Measurements from ENCODE around the gene PRKCQ. TPM values are rescaled to one million over a fixed set of nuclear protein-coding genes. Genes with fewer than 3 reads are reported as not detected.

The PRKCQ gene
- polyA plus RNA-seq, 2 donors, result 0.62 to 0.69 TPM

DNA sequence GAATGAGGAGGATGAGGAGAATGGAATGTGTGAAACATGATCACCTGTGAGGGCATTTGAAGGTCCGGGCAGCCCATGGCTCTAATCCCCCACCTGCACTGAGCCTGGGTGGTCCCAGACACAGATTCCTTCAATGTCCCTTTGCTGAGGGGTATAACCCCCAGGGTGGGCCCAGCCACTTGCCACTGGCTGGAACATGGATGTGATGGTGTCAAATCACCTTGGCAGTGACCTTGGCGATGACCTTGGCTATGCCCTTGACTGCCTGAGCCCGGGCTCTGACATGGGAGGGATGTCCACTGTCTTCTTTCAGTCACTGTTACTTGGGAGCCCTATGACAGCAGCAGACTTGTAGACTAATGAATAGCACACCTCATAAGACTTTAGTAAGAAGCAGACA is 44.0 kb downstream of the PRKCQ start:
- no peaks in the 10 kb centered on the region for H3K9me3 ChIP-seq (ENCODE audit: control insufficient read depth in 2 of 2, insufficient read depth in 1 of 2, low read depth in 1 of 2, low read length in 1 of 2)
- H3K4me3 ChIP-seq (ENCODE audit: low read depth in 1 of 2, low read length in 2 of 2), result no peak overlapping the region
- H3K27me3 ChIP-seq (ENCODE audit: control insufficient read depth in 1 of 2, insufficient read depth in 2 of 2, low read length in 2 of 2), result no peaks in the 10 kb centered on the region
- WGBS, 2 donors, result 90 to 91% methylated on average over 3 of the region's 3 CpGs
- no peak overlapping the region for H3K27ac ChIP-seq (ENCODE audit: low read depth in 2 of 2, low read length in 1 of 2)
- no peaks in the 10 kb centered on the region for H3K36me3 ChIP-seq (ENCODE audit: control insufficient read depth in 2 of 2, insufficient read depth in 2 of 2, low read length in 1 of 2)
- H3K4me1 ChIP-seq (ENCODE audit: control insufficient read depth in 2 of 2, insufficient read depth in 2 of 2, low read length in 1 of 2), result no peaks in the 10 kb centered on the region

DNA sequence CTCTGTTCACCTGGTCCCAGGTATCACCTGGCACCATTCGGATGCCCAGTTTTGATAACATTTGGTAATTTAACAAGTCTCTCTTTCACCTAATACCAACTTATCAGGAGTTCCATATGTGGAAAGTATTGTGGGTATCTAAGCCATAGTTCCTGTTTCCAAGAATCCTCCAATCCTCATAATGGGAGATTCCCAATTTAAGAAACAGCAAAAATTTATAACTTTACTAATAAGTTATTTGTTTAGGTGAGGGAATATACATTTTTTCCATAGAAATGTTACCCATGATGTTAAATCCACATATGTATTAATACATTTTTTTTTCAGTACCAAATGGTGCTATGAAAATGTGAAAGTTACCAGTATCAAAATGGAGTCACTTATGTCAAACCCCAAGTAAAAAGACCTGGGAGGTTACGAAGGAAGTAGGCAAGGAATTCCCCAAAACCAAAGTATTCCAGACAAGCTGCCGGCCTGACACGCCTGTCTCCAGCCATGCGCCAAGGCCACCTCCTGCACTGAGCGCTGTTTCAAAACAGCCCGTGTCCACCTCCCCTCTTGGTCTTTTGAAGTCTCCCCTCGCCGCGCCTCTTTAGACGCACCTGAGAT is 44.8 kb downstream of the PRKCQ start:
- Histone ChIP-seq H3K36me3 (ENCODE audit: control insufficient read depth in 2 of 2, insufficient read depth in 2 of 2, low read length in 1 of 2) (no peaks in the 10 kb centered on the region), H3K4me1 (ENCODE audit: control insufficient read depth in 2 of 2, insufficient read depth in 2 of 2, low read length in 1 of 2) (no peaks in the 10 kb centered on the region), H3K9me3 (ENCODE audit: control insufficient read depth in 2 of 2, insufficient read depth in 1 of 2, low read depth in 1 of 2, low read length in 1 of 2) (no peaks in the 10 kb centered on the region), H3K27ac (ENCODE audit: low read depth in 2 of 2, low read length in 1 of 2) (no peak overlapping the region), H3K27me3 (ENCODE audit: control insufficient read depth in 1 of 2, insufficient read depth in 2 of 2, low read length in 2 of 2) (no peaks in the 10 kb centered on the region), H3K4me3 (ENCODE audit: low read depth in 1 of 2, low read length in 2 of 2) (no peak overlapping the region)
- 96 to 97% methylated on average over 11 of the region's 11 CpGs for WGBS, 2 donors

DNA sequence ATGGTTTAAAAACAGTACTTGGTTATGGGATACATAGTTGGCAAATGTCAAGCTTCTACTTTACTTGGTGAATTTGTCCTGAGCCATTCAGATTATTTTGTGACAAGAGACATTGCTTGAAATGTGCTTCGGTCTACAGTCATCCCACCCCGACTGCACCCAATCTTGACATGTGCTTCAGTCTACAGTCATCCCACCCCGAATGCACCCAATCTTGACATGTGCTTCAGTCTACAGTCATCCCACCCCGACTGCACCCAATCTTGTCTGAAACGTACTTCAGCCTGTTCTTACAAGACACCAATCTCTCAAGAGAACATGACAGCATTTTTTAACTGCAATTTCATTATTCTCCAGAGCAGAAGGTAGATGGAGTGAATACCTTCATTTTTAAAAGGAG is 47.8 kb downstream of the PRKCQ start:
- H3K4me3 ChIP-seq (ENCODE audit: low read depth in 1 of 2, low read length in 2 of 2), result no peak overlapping the region
- H3K9me3 ChIP-seq (ENCODE audit: control insufficient read depth in 2 of 2, insufficient read depth in 1 of 2, low read depth in 1 of 2, low read length in 1 of 2), result no peaks in the 10 kb centered on the region
- 90% methylated on average over 5 of the region's 5 CpGs for WGBS, 2 donors
- H3K4me1 ChIP-seq (ENCODE audit: control insufficient read depth in 2 of 2, insufficient read depth in 2 of 2, low read length in 1 of 2), result peaks cover 0 to 3% of the 10 kb centered on the region in 2 donors
- no peaks in the 10 kb centered on the region for H3K27me3 ChIP-seq (ENCODE audit: control insufficient read depth in 1 of 2, insufficient read depth in 2 of 2, low read length in 2 of 2)
- no peak overlapping the region for H3K27ac ChIP-seq (ENCODE audit: low read depth in 2 of 2, low read length in 1 of 2)
- H3K36me3 ChIP-seq (ENCODE audit: control insufficient read depth in 2 of 2, insufficient read depth in 2 of 2, low read length in 1 of 2), result no peaks in the 10 kb centered on the region

DNA sequence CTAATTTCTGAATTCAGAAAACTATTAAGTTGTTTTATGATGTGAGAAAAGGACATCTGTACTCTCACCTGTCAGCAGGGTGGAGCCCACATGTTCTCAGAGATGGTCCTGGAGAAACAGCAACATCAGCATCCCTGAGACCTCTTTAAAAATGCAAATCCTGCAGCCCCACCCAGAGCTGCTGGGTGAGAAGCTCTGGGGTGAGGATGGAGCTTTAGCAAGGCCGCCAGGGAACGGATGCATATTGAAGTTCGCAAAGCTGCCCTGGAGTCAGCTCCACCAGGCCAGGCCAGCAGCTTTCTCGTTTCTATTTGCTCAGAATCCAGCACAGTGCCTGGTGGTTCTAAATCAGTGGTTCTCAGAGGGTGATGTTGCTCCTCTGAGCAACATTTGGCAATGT is 49.1 kb downstream of the PRKCQ start:
- Histone ChIP-seq H3K4me1 (ENCODE audit: control insufficient read depth in 2 of 2, insufficient read depth in 2 of 2, low read length in 1 of 2) (peaks cover 0 to 3% of the 10 kb centered on the region in 2 donors), H3K27me3 (ENCODE audit: control insufficient read depth in 1 of 2, insufficient read depth in 2 of 2, low read length in 2 of 2) (no peaks in the 10 kb centered on the region), H3K36me3 (ENCODE audit: control insufficient read depth in 2 of 2, insufficient read depth in 2 of 2, low read length in 1 of 2) (no peaks in the 10 kb centered on the region), H3K4me3 (ENCODE audit: low read depth in 1 of 2, low read length in 2 of 2) (no peak overlapping the region), H3K27ac (ENCODE audit: low read depth in 2 of 2, low read length in 1 of 2) (no peak overlapping the region), H3K9me3 (ENCODE audit: control insufficient read depth in 2 of 2, insufficient read depth in 1 of 2, low read depth in 1 of 2, low read length in 1 of 2) (no peaks in the 10 kb centered on the region)
- 86 to 88% methylated on average over 4 of the region's 4 CpGs for WGBS, 2 donors

DNA sequence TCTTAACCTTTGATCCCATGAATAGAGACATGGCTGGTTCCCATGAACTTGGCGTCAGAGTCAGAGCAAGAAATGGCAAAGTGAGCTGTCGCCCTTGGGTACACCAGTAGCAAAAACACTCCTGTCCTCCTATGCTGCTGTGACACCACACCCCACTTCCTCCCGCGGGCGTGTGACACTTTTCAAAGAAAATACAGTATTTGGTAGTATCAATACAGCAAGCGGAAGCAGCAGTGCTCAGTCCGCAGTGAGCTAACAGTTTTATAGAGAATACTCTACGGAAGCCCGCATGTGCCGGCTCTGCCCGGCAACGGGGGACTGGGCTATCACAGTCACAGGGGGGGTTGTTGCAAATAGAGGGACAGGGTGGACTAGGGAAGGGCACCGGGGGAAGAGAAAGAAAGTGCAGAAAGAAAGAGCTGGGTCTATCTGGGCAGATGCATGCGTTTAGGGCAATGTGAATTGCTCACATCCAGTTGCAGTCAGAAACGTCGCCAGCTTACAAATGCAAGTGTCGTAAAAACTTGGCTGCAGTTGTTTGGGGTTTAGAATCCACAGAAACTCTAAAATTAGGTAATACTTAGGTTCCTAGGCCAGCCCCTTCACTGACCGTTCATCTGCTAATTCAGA is 49.8 kb downstream of the PRKCQ start:
- Histone ChIP-seq H3K36me3 (ENCODE audit: control insufficient read depth in 2 of 2, insufficient read depth in 2 of 2, low read length in 1 of 2) (no peaks in the 10 kb centered on the region), H3K4me3 (ENCODE audit: low read depth in 1 of 2, low read length in 2 of 2) (no peak overlapping the region), H3K9me3 (ENCODE audit: control insufficient read depth in 2 of 2, insufficient read depth in 1 of 2, low read depth in 1 of 2, low read length in 1 of 2) (no peaks in the 10 kb centered on the region), H3K27ac (ENCODE audit: low read depth in 2 of 2, low read length in 1 of 2) (no peak overlapping the region), H3K27me3 (ENCODE audit: control insufficient read depth in 1 of 2, insufficient read depth in 2 of 2, low read length in 2 of 2) (no peaks in the 10 kb centered on the region), H3K4me1 (ENCODE audit: control insufficient read depth in 2 of 2, insufficient read depth in 2 of 2, low read length in 1 of 2) (peaks cover 0 to 3% of the 10 kb centered on the region in 2 donors)
- 78 to 81% methylated on average over 18 of the region's 18 CpGs for WGBS, 2 donors

DNA sequence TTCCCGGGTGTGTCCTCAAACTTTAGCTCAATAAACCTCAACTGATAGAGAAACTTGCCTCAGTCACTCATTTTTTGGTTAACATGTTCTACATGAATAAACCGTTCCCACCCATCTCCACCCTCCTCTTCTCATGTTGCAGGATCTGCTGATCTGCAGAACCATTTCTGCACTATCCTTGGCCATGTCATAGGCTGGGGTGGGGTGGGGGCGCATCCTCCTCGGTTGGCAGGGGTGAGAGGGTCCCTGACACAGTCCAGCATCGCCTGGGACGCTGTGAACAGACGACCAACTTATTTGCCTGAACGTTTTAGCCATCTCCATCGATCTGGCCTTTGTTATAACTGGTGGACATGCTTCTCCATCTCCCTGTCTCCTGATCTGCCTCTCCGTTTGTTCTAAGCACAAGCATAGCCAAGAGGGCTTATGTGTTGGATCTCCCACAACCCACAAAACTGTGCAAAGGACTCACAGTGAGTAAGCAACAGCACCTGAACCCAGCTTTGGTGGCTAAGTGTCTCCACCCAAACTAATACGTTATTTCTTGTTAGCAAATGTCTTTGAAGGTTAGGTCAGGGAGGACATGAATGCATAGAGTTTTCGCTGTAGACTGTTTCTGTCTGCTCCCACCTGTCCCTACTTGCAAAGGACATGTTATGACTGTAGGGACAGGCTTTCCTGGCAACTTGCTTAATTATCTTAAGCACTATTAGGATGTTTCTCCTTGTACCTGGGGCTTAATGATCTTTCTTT is 51.7 kb downstream of the PRKCQ start:
- 76 to 77% methylated on average over 12 of the region's 12 CpGs for WGBS, 2 donors
- Histone ChIP-seq H3K4me1 (ENCODE audit: control insufficient read depth in 2 of 2, insufficient read depth in 2 of 2, low read length in 1 of 2) (peaks cover 0 to 3% of the 10 kb centered on the region in 2 donors), H3K4me3 (ENCODE audit: low read depth in 1 of 2, low read length in 2 of 2) (no peak overlapping the region)

DNA sequence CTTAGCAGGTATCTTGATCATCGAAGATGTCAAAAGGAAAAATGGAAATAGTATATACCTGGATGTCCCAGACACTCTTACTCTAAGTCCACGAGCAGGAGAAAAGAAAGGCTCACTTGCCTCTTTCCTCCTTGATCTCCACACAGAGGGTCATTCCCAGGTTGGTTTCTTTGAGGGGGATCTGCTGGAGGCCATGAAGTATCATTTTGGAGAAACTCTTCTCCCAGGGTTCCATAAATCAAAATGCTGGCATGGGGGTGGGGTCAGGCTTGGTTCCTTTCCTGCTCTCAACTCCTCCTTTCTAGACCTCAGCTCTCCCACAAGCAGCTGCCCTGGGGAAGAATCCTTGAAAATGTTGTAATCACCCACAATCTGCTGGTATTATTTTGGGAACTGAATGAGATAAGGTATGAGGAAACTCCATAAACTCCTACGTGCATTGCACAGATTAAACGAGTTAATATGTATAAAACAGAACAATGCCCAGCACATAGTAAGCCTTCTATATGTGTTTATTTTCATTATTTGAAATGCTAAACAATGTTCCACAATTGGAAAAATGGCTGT is 54.4 kb downstream of the PRKCQ start:
- peaks cover 0 to 3% of the 10 kb centered on the region in 2 donors for H3K4me1 ChIP-seq (ENCODE audit: control insufficient read depth in 2 of 2, insufficient read depth in 2 of 2, low read length in 1 of 2)
- WGBS, 2 donors, result 89 to 90% methylated on average over 4 of the region's 4 CpGs

More for the DNA sequence above, 51.7 kb downstream of the PRKCQ start:
- Histone ChIP-seq H3K27ac (ENCODE audit: low read depth in 2 of 2, low read length in 1 of 2) (no peak overlapping the region), H3K9me3 (ENCODE audit: control insufficient read depth in 2 of 2, insufficient read depth in 1 of 2, low read depth in 1 of 2, low read length in 1 of 2) (no peaks in the 10 kb centered on the region), H3K36me3 (ENCODE audit: control insufficient read depth in 2 of 2, insufficient read depth in 2 of 2, low read length in 1 of 2) (no peaks in the 10 kb centered on the region), H3K27me3 (ENCODE audit: control insufficient read depth in 1 of 2, insufficient read depth in 2 of 2, low read length in 2 of 2) (no peaks in the 10 kb centered on the region)

DNA sequence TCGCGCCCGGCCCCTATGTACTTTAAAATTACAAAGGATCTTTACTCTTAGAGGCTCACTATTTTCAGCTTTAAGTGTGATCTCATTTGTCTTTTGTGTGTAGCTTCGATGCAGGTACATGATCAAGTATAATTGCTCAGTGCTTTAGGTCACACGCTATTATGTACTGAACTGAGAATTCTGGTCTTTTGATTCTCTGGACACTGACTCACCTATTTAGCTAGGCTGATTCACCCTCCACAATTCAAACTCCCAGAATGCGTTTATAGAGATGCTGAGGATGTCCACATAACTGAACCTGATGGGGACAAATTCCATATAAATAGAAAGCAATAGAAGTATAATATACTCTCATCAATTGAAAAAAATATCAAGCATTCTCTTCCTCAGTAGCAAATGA is 57.8 kb downstream of the PRKCQ start:
- WGBS, 2 donors, result 84 to 90% methylated on average over 6 of the region's 6 CpGs
- Histone ChIP-seq H3K4me3 (ENCODE audit: low read depth in 1 of 2, low read length in 2 of 2) (no peak overlapping the region), H3K9me3 (ENCODE audit: control insufficient read depth in 2 of 2, insufficient read depth in 1 of 2, low read depth in 1 of 2, low read length in 1 of 2) (no peaks in the 10 kb centered on the region), H3K27ac (ENCODE audit: low read depth in 2 of 2, low read length in 1 of 2) (no peak overlapping the region), H3K27me3 (ENCODE audit: control insufficient read depth in 1 of 2, insufficient read depth in 2 of 2, low read length in 2 of 2) (no peaks in the 10 kb centered on the region), H3K36me3 (ENCODE audit: control insufficient read depth in 2 of 2, insufficient read depth in 2 of 2, low read length in 1 of 2) (no peaks in the 10 kb centered on the region), H3K4me1 (ENCODE audit: control insufficient read depth in 2 of 2, insufficient read depth in 2 of 2, low read length in 1 of 2) (no peaks in the 10 kb centered on the region)

More for the DNA sequence above, 54.4 kb downstream of the PRKCQ start:
- Histone ChIP-seq H3K27me3 (ENCODE audit: control insufficient read depth in 1 of 2, insufficient read depth in 2 of 2, low read length in 2 of 2) (no peaks in the 10 kb centered on the region), H3K4me3 (ENCODE audit: low read depth in 1 of 2, low read length in 2 of 2) (no peak overlapping the region), H3K9me3 (ENCODE audit: control insufficient read depth in 2 of 2, insufficient read depth in 1 of 2, low read depth in 1 of 2, low read length in 1 of 2) (no peaks in the 10 kb centered on the region), H3K36me3 (ENCODE audit: control insufficient read depth in 2 of 2, insufficient read depth in 2 of 2, low read length in 1 of 2) (no peaks in the 10 kb centered on the region), H3K27ac (ENCODE audit: low read depth in 2 of 2, low read length in 1 of 2) (no peak overlapping the region)

DNA sequence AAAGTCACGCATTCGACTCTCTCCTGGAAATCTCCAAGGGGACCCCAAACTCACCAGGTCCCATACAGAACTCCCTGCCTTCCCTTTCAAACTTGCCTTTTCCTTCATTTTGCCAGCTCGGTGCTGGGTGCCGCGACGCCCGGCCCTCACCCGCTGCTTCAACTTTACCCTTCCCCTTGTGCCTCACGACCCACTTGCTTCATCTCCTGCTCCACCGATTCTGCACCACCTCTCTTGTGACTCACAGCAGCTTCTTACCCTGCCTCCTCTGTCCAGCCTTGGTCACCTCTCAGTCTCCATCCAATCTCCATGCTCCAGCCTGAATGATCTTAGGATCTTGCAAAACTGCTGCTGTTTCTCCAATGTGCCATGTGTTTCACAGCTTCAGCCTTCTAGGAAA is 59.9 kb downstream of the PRKCQ start:
- no peak overlapping the region for H3K27ac ChIP-seq (ENCODE audit: low read depth in 2 of 2, low read length in 1 of 2)
- H3K27me3 ChIP-seq (ENCODE audit: control insufficient read depth in 1 of 2, insufficient read depth in 2 of 2, low read length in 2 of 2), result no peaks in the 10 kb centered on the region
- 88 to 96% methylated on average over 10 of the region's 10 CpGs for WGBS, 2 donors
- no peaks in the 10 kb centered on the region for H3K9me3 ChIP-seq (ENCODE audit: control insufficient read depth in 2 of 2, insufficient read depth in 1 of 2, low read depth in 1 of 2, low read length in 1 of 2)
- H3K36me3 ChIP-seq (ENCODE audit: control insufficient read depth in 2 of 2, insufficient read depth in 2 of 2, low read length in 1 of 2), result no peaks in the 10 kb centered on the region
- no peaks in the 10 kb centered on the region for H3K4me1 ChIP-seq (ENCODE audit: control insufficient read depth in 2 of 2, insufficient read depth in 2 of 2, low read length in 1 of 2)
- H3K4me3 ChIP-seq (ENCODE audit: low read depth in 1 of 2, low read length in 2 of 2), result no peak overlapping the region
